GM12878 (cell line): ENCODE measurements around the gene GGCX. TPM values are rescaled to one million over a fixed set of nuclear protein-coding genes. Genes with fewer than 3 reads are reported as not detected.

ENCODE experiments used
- ATAC-seq: fragments of 200-7000 bp; cut with Tn5 transposase; 3 replicates; pipeline ENCODE4 v1.9.1; 2020; ENCODE audit warnings: mild to moderate bottlenecking, moderate library complexity
- BruUV-seq: library from RNA; stranded (reverse); fragments of 400-500 nt; replicated peaks from 2 replicates; lab custom pipeline; 2021; lab: Mats Ljungman, UMichigan
- CTCF ChIA-PET: fragments of 300-600 bp; sonication (Branson Sonifier 250); formaldehyde crosslinking; extraction: SDS; loops from one replicate; lab custom pipeline; 2021; ENCODE audit warnings: inconsistent platforms; lab: Yijun Ruan, JAX
- POLR2A ChIA-PET: fragments of 350-600 bp; formaldehyde crosslinking; extraction: SDS; loops from one replicate; lab custom pipeline; 2021; ENCODE audit warnings: inconsistent platforms; lab: Charles Lee
- RAD21 ChIA-PET: fragments of 300-600 bp; sonication (Branson Sonifier 250); formaldehyde crosslinking; loops from one replicate; lab custom pipeline; 2023; ENCODE audit warnings: antibody characterized with exemption; ENCODE audit not compliant: unreplicated experiment; lab: Charles Lee
- SMC1A ChIA-PET: fragments of 300-600 bp; sonication (Branson Sonifier 250); formaldehyde crosslinking; loops from one replicate; lab custom pipeline; 2023; ENCODE audit not compliant: unreplicated experiment, uncharacterized antibody; lab: Charles Lee
- DNase-seq: peaks from one replicate; pipeline ENCODE4 v3.0.0-alpha.2; 2011; ENCODE audit warnings: low read depth, low spot score
- FAIRE-seq: peaks from 3 replicates; lab custom pipeline; 2011; peaks lifted over from hg19 to GRCh38; lab: Jason Lieb, UNC
- H2AFZ ChIP-seq: 2 replicates; pipeline ENCODE4 v1.6.0; 2011; ENCODE audit warnings: low read depth, low read length, control low read depth; ENCODE audit not compliant: control insufficient read depth
- H3K27ac ChIP-seq: 2 replicates; pipeline ENCODE4 v1.5.1; 2011; ENCODE audit warnings: control low read depth; ENCODE audit not compliant: control insufficient read depth, insufficient read depth
- H3K27me3 ChIP-seq, 2 experiments: replicated peaks in 1 of 2; 2 replicates each; pipeline versions ENCODE4 v1.6.0 to v1.6.1; 2011; ENCODE audit warnings: low read length in 1 of 2; ENCODE audit not compliant: control insufficient read depth in 2 of 2, insufficient read depth in 2 of 2
- H3K36me3 ChIP-seq, 2 experiments: 2 replicates each; pipeline ENCODE4 v1.5.1; 2011; ENCODE audit warnings: low read length in 1 of 2; ENCODE audit not compliant: control insufficient read depth in 2 of 2, insufficient read depth in 2 of 2
- H3K4me1 ChIP-seq: 2 replicates; pipeline ENCODE4 v1.6.1; 2011; ENCODE audit warnings: mild to moderate bottlenecking, low read length, moderate library complexity, mixed read lengths; ENCODE audit not compliant: control insufficient read depth, insufficient read depth
- H3K4me2 ChIP-seq: 2 replicates; pipeline ENCODE4 v1.6.0; 2011; ENCODE audit warnings: control low read depth; ENCODE audit not compliant: control insufficient read depth, insufficient read depth
- H3K4me3 ChIP-seq: fragments of 200-600 bp; sonication (generic); 2 replicates; pipeline ENCODE4 v1.5.1; 2016
- H3K79me2 ChIP-seq: 2 replicates; pipeline ENCODE4 v1.6.0; 2011; ENCODE audit warnings: low read length; ENCODE audit not compliant: control insufficient read depth, insufficient read depth
- H3K9ac ChIP-seq: 2 replicates; pipeline ENCODE4 v1.8.0; 2011; ENCODE audit warnings: low read length, control low read depth, mixed read lengths; ENCODE audit not compliant: control insufficient read depth, insufficient read depth
- H3K9me3 ChIP-seq: replicated peaks from 3 replicates; pipeline ENCODE4 v1.5.1; 2011; ENCODE audit warnings: mild to moderate bottlenecking, low read length; ENCODE audit not compliant: control insufficient read depth, insufficient read depth
- H4K20me1 ChIP-seq: 2 replicates; pipeline ENCODE4 v1.6.0; 2011; ENCODE audit not compliant: control insufficient read depth, insufficient read depth
- IKZF2 ChIP-seq, 2 experiments: fragments of 450-650 bp; IDR thresholded peaks; 2 replicates each; pipeline ENCODE4 v1.6.1; 2017; ENCODE audit warnings: mild to moderate bottlenecking in 2 of 2, moderate library complexity in 2 of 2
- MLLT1 ChIP-seq: fragments of 450-650 bp; IDR thresholded peaks from 2 replicates; pipeline ENCODE4 v1.6.1; 2016; ENCODE audit warnings: mild to moderate bottlenecking
- NFYB ChIP-seq: IDR thresholded peaks from 2 replicates; pipeline ENCODE4 v1.6.1; 2011; ENCODE audit warnings: low read depth, mild to moderate bottlenecking, low read length, improper control_type of control experiment, moderate library complexity; ENCODE audit not compliant: insufficient read depth
- POLR2A ChIP-seq: IDR thresholded peaks from 2 replicates; pipeline ENCODE4 v1.6.1; 2011; ENCODE audit warnings: low read depth, mild to moderate bottlenecking, low read length
- USF1 ChIP-seq: IDR thresholded peaks from 2 replicates; pipeline ENCODE4 v1.6.1; 2011; ENCODE audit warnings: borderline replicate concordance, low read depth, mild to moderate bottlenecking, moderate library complexity, mixed read lengths, low read length; ENCODE audit not compliant: insufficient read depth; ENCODE audit errors: extremely low read length
- WGBS: methylation state at CpG from one replicate; pipeline ENCODE4 v1.1.6; 2016; ENCODE audit warnings: low lambda C conversion rate; ENCODE audit not compliant: insufficient replicate concordance, insufficient coverage; ENCODE audit errors: missing lambda C conversion rate; 5-methylcytosine and 5-hydroxymethylcytosine counted together
- in situ Hi-C: fragments of 300-500 bp; cut with MboI; formaldehyde crosslinking; loops from 9 replicates; pipeline ENCODE4 v1.14.3; 2018; ENCODE audit warnings: mixed read lengths
- intact Hi-C: fragments of 100-400 bp; cut with micrococcal nuclease; formaldehyde crosslinking; loops from one replicate; pipeline ENCODE4 v1.14.2; 2022; ENCODE audit not compliant: unreplicated experiment
- polyA plus RNA-seq, 11 experiments: library from polyadenylated mRNA; depleted of rRNA in 4 of 11; unstranded in 6 of 11; stranded (reverse) in 5 of 11; fragments of >200 nt; fragmentation: Nextera tagmentation in 4 of 11; fragmentation: Illumina TruSeq in 1 of 11; extraction: Ambion mirVana in 4 of 11; extraction: Trizol in 1 of 11; gene quantifications; 1 replicate in 1 of 11; 2 replicates in 10 of 11; pipeline versions ENCODE4 v1.2.1 to v1.2.3, GENCODE V29; 2011 to 2016; ENCODE audit warnings: inconsistent platforms in 2 of 11, missing spikeins in 2 of 11, low read depth in 1 of 11
- total RNA-seq, 4 experiments: library from RNA; depleted of rRNA in 3 of 4; stranded (reverse); fragments of >200 nt in 3 of 4; fragmentation: Illumina TruSeq in 1 of 4; extraction: Trizol in 1 of 4; gene quantifications; 2 replicates each; pipeline versions ENCODE4 v1.2.1 to v1.2.3, GENCODE V29; 2013 to 2021

GGCX gene
- total and polyA plus RNA-seq, 10 of the 15 experiments (the other 5 are each of a cell fraction or from before 2014, with no cell fraction given): 18.1 to 52.7 (median 25.0) TPM

- POLR2A ChIA-PET: interaction anchor here (1.3 kb wide), 1 partner anchor 11 kb away, joined by 9 read pairs; the partner anchor contains the start of gene RNF181
Measured at GRCh38 chr2:85584354-85584856, 23.1 kb upstream of the GGCX start, which contains the start of gene VAMP5. TSS of gene VAMP5 (plus strand) at chr2:85584431. CDS start at chr2:85584491, 60 bp downstream.

More at GRCh38 chr2:85584354-85584856, 23.1 kb upstream of the GGCX start, which contains the start of gene VAMP5:
- TF ChIP-seq USF1 (no peak), POLR2A (peak; percentile 70), NFYB (no peak), IKZF2 (IDR thresholded peaks at IDR 0.05) (no peak), MLLT1 (0 out of 2 replicates have a peak, but pooled peaks have one; percentile 28)
- Histone ChIP-seq H3K4me2 (peak within 1 kb of the TSS; percentile 97), H3K27me3 (no peaks in the 10 kb centered on the region), H2AFZ (peak within 1 kb of the TSS; percentile 64), H4K20me1 (no peaks in the 10 kb centered on the region), H3K4me1 (peaks cover 28% of the 10 kb centered on the region), H3K27ac (peak within 1 kb of the TSS; percentile 64), H3K4me3 (peak within 1 kb of the TSS; percentile 72), H3K9me3 (no peaks in the 10 kb centered on the region), H3K36me3 (peaks cover 0 to 6% of the 10 kb centered on the region in 2 experiments; a peak in 2 of 4 replicates), H3K79me2 (peaks cover 7% of the 10 kb centered on the region), H3K9ac (peak within 1 kb of the TSS; percentile 56)
- FAIRE-seq (no peak), DNase-seq (no peak), ATAC-seq (peak; percentile 53)
- 13% methylated on average over 42 of the region's 52 CpGs for WGBS
- in situ Hi-C loops: no loop called here
- ChIA-PET SMC1A (interaction anchor here (1.3 kb wide), 1 partner anchor 11 kb away, joined by 6 read pairs; the partner anchor contains the start of gene RNF181), CTCF (no interaction called here), RAD21 (no interaction called here)
- intact Hi-C loops: no loop called here
- BruUV-seq: no TSS peak
